VCaP (cell line): ENCODE results near the gene NDFIP2.

Source experiments
- H3K27ac ChIP-seq: fragments of 450-650 bp; 2 replicates; pipeline ENCODE4 v1.5.1; 2017
- TF ChIP-seq, protein P1 (sequence below): fragments of 450-650 bp; conservative IDR thresholded peaks from 2 replicates; pipeline ENCODE4 v1.5.1; 2017; ENCODE audit warnings: mild to moderate bottlenecking, moderate library complexity

The NDFIP2 gene

GRCh38 chr13:79496188-79496587 lies 15.2 kb downstream of the NDFIP2 start:
- H3K27ac ChIP-seq = no peak overlapping the region
- TF ChIP-seq, protein P1, sequence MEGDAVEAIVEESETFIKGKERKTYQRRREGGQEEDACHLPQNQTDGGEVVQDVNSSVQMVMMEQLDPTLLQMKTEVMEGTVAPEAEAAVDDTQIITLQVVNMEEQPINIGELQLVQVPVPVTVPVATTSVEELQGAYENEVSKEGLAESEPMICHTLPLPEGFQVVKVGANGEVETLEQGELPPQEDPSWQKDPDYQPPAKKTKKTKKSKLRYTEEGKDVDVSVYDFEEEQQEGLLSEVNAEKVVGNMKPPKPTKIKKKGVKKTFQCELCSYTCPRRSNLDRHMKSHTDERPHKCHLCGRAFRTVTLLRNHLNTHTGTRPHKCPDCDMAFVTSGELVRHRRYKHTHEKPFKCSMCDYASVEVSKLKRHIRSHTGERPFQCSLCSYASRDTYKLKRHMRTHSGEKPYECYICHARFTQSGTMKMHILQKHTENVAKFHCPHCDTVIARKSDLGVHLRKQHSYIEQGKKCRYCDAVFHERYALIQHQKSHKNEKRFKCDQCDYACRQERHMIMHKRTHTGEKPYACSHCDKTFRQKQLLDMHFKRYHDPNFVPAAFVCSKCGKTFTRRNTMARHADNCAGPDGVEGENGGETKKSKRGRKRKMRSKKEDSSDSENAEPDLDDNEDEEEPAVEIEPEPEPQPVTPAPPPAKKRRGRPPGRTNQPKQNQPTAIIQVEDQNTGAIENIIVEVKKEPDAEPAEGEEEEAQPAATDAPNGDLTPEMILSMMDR = no peak

- no peak overlapping the region for H3K27ac ChIP-seq
- TF ChIP-seq, protein P1 = no peak
Measured at GRCh38 chr13:79497064-79497463, 16.1 kb downstream of the NDFIP2 start.

GRCh38 chr13:79497852-79498251 lies 16.9 kb downstream of the NDFIP2 start:
- TF ChIP-seq, protein P1 = no peak
- H3K27ac ChIP-seq = no peak overlapping the region

- TF ChIP-seq, protein P1 = no peak
- no peak overlapping the region for H3K27ac ChIP-seq
Measured at GRCh38 chr13:79500829-79501228, 19.9 kb downstream of the NDFIP2 start.

DNA sequence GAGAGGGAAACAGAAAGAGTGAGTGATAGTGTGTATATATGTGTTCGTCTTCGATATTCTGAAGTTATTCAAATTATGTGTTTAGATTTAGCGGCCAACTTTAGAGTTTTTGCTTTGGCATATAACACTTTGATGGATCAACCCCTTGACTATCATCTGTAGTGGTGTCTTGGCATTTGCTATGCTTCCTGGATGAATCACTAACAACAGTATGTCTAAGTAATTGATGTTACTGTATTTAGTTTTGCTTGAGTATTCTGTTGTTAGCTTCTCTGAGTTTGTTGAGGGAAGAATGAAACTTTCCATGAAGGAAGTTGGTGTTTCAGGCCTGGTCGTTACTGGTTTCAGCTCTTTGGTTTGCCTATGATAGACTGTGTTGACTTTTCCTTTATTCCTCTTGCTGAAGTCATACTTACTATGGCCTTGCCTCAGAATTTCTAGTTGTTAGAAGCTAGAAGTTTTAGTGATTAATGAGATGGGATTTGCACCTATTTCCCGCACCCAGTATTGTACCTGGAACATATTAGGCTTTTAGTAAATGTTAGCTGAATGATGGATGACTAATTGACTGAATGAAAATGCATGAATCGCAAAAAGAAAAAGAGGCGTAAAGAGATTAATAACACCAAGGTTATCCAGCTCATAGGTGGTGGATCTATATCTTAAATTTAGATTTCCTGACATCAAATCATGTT lies 20.7 kb downstream of the NDFIP2 start:
- TF ChIP-seq, protein P1 = no peak
- no peak overlapping the region for H3K27ac ChIP-seq

GRCh38 chr13:79502859-79503468 lies 22.0 kb downstream of the NDFIP2 start:
- H3K27ac ChIP-seq = no peak overlapping the region
- TF ChIP-seq, protein P1 = no peak

DNA sequence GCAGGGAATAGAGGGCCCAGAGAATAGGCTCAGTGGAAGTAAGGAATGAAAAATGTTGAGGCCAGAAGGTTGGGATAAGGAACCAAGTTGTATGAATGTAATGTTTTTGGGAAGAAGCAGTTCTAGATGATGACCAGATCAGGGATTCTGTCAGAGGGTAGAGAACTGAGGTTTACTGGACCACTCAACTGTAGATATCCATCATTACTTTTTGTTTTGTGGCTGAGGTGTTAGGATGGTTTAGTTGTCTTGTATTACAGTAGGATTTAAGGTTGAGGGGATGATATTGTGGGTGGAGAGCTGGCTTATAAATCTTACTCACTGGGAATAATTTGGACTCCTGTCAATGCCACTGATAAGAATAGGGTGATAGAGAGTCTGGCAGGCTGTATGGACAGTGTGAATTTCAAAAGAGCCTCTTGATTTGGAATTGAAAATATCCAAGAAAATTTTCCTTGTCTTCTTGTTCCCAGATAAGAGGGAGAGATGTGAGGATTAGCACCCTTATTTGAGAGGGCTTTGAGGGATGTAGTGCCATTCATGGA lies 22.6 kb downstream of the NDFIP2 start:
- TF ChIP-seq, protein P1 = no peak
- no peak overlapping the region for H3K27ac ChIP-seq
